Neutrophil (primary cell): Measurements from ENCODE around the gene MPZL1.

Source experiments
- H3K27ac ChIP-seq: fragments of 200-600 bp; sonication (generic); 2 replicates; pipeline ENCODE4 v1.5.1; 2016; ENCODE audit warnings: mild to moderate bottlenecking, moderate library complexity
- H3K27me3 ChIP-seq: fragments of 200-600 bp; sonication (generic); 2 replicates; pipeline ENCODE4 v1.6.0; 2016; ENCODE audit warnings: mild to moderate bottlenecking
- H3K36me3 ChIP-seq: fragments of 200-600 bp; sonication (generic); 2 replicates; pipeline ENCODE4 v1.5.1; 2017
- H3K4me1 ChIP-seq, 2 experiments: fragments of 200-600 bp in 1 of 2; sonication (generic) in 1 of 2; 1 replicate in 1 of 2; 2 replicates in 1 of 2; pipeline versions ENCODE4 v1.5.1 to v1.6.1; 2013 to 2016; ENCODE audit warnings: low read depth in 1 of 2, low read length in 1 of 2, mild to moderate bottlenecking in 1 of 2, moderate library complexity in 1 of 2; ENCODE audit not compliant: control insufficient read depth in 1 of 2, insufficient read depth in 1 of 2
- H3K4me3 ChIP-seq, 2 experiments: fragments of 200-600 bp in 1 of 2; sonication (generic) in 1 of 2; 1 replicate in 1 of 2; 2 replicates in 1 of 2; pipeline ENCODE4 v1.5.1; 2013 to 2016; ENCODE audit warnings: low read depth in 1 of 2, low read length in 1 of 2, mild to moderate bottlenecking in 1 of 2, moderate library complexity in 1 of 2
- H3K9me3 ChIP-seq: fragments of 200-600 bp; sonication (generic); 2 replicates; pipeline ENCODE4 v1.5.1; 2016
- TF ChIP-seq, protein P1 (sequence below): fragments of 200-600 bp; sonication (generic); IDR thresholded peaks from 2 replicates; pipeline ENCODE4 v1.5.1; 2016; ENCODE audit warnings: antibody characterized with exemption

MPZL1 gene

DNA sequence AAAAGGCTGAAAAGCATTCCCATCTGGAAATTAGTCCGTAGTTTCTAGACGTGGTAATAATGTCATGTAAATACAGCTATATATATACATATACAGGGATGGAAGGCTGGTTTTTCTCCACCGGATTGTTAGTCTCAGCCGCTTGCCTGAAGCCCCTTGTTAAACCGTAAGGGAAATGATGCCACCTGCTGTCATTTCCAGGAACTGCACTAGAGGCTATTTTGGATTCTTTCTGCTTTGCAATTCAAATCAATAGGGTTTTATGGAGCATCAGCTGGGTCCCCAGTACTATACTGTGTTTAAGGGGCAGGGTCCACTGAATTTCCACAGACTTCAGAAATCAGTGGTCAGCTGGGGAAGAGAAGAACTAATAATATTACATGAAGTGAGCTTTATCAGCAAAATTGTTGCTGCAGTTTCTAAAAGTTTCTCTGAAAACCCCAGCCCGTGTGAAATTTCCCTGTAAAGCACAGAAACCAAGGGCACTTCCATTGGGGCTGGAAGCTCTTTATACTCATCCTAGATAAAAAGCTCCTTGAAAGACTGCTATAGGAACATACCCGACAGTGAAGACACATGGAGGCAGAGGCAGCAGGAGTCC is 33.8 kb upstream of the MPZL1 start:
- Histone ChIP-seq H3K4me3 (no peak overlapping the region), H3K4me1 (peaks cover 13 to 21% of the 10 kb centered on the region in 2 experiments), H3K9me3 (no peaks in the 10 kb centered on the region), H3K36me3 (peaks cover 95% of the 10 kb centered on the region), H3K27me3 (no peaks in the 10 kb centered on the region), H3K27ac (peak overlapping the region; percentile 69)
- TF ChIP-seq, protein P1, sequence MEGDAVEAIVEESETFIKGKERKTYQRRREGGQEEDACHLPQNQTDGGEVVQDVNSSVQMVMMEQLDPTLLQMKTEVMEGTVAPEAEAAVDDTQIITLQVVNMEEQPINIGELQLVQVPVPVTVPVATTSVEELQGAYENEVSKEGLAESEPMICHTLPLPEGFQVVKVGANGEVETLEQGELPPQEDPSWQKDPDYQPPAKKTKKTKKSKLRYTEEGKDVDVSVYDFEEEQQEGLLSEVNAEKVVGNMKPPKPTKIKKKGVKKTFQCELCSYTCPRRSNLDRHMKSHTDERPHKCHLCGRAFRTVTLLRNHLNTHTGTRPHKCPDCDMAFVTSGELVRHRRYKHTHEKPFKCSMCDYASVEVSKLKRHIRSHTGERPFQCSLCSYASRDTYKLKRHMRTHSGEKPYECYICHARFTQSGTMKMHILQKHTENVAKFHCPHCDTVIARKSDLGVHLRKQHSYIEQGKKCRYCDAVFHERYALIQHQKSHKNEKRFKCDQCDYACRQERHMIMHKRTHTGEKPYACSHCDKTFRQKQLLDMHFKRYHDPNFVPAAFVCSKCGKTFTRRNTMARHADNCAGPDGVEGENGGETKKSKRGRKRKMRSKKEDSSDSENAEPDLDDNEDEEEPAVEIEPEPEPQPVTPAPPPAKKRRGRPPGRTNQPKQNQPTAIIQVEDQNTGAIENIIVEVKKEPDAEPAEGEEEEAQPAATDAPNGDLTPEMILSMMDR, result peak; percentile 89

- Histone ChIP-seq H3K9me3 (no peaks in the 10 kb centered on the region), H3K36me3 (peaks cover 95% of the 10 kb centered on the region), H3K27ac (peak overlapping the region; percentile 69), H3K4me3 (no peak overlapping the region), H3K4me1 (peaks cover 13 to 21% of the 10 kb centered on the region in 2 experiments), H3K27me3 (no peaks in the 10 kb centered on the region)
- TF ChIP-seq, protein P1, result no peak
Measured at GRCh38 chr1:167689567-167689920, 32.2 kb upstream of the MPZL1 start.

DNA sequence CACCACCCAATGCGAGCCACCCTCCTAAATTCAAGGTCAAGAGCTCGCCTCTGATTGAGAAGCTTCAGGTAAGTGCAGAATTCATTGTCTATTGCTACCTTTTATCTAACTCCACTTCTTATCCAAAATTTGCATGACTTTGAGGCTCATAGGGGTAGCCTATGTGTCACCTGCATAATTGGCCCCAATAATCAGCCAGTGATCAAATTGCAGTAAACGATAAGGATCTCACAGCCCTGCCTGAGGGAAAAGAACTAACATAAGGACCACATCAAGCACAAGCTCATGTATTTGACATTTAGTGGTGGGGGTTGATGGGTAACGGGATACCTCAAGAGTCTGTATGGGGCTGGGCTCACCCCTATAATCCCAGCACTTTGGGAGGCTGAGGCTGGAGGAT is 31.7 kb upstream of the MPZL1 start:
- Histone ChIP-seq H3K27me3 (no peaks in the 10 kb centered on the region), H3K4me3 (no peak overlapping the region), H3K36me3 (peaks cover 95% of the 10 kb centered on the region), H3K9me3 (no peaks in the 10 kb centered on the region), H3K27ac (peak overlapping the region; percentile 69), H3K4me1 (peaks cover 13 to 21% of the 10 kb centered on the region in 2 experiments)
- TF ChIP-seq, protein P1, result no peak

DNA sequence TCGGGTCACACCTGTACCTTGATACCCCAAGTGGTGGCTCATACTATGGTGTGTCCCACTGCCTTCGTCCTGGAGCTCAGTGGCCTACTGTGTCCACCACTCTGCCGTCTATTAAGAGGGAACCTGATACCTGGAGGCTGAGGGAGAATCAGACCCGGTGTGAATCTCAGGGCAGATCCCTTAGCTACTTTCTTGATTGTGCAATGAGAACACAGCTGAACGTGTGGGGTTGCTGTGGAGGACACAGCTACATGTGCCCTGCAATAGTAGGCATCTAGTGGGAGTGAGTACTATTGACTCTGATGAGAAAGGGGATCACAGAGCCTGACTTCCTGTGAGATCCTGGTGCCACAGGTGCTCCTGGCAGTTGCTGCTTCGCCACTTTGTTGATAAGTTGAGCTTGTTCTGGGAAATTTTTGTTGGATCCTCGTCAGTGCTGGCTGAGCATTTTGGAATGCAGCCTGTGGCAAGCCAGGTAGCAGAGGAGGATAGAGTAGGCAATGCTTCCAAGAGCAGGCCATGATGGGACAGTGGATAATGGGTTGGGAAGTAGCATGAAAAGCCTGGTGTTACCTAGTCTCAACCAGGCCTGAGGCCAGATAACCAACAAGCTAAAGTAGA is 28.2 kb upstream of the MPZL1 start:
- Histone ChIP-seq H3K9me3 (no peaks in the 10 kb centered on the region), H3K27me3 (no peaks in the 10 kb centered on the region), H3K4me3 (no peak overlapping the region), H3K36me3 (peaks cover 97% of the 10 kb centered on the region), H3K27ac (peak overlapping the region; percentile 57), H3K4me1 (peaks cover 13 to 14% of the 10 kb centered on the region in 2 experiments)
- TF ChIP-seq, protein P1, result no peak

- TF ChIP-seq, protein P1, result no peak
- Histone ChIP-seq H3K36me3 (peaks cover 100% of the 10 kb centered on the region), H3K27me3 (no peaks in the 10 kb centered on the region), H3K27ac (peak overlapping the region; percentile 57), H3K9me3 (no peaks in the 10 kb centered on the region), H3K4me3 (no peak overlapping the region), H3K4me1 (peaks cover 2 to 4% of the 10 kb centered on the region in 2 experiments)
Measured at GRCh38 chr1:167694691-167695090, 27.1 kb upstream of the MPZL1 start.
